ENCODE results near the gene CEBPZ. TPM values are rescaled to one million over a fixed set of nuclear protein-coding genes. Genes with fewer than 3 reads are reported as not detected.
A peak's percentile ranks its signal among the peaks of the same experiment; 100 is the strongest.
"Not testable (repeated sequence)": the region's sequence is repeated elsewhere in the genome, so short reads cannot be mapped to it uniquely, and the experiment has no call there.

CEBPZ gene
- total and polyA plus RNA-seq, 2 donors (not counting 3 experiments of a cell fraction or from before 2014, with no cell fraction given), result 3.6 to 46.9 TPM

- POLR2A ChIA-PET, FAIRE-seq: not testable (repeated sequence)
These were observed 35.5 kb downstream of the CEBPZ start for GRCh38 chr2:37195862-37196319.

GRCh38 chr2:37192551-37192950 lies 38.8 kb downstream of the CEBPZ start:
- no peaks in the 10 kb centered on the region for H4K20me1 ChIP-seq (replicated peaks; ENCODE audit: control insufficient read depth, extremely low read depth, insufficient read depth, low read length)
- TF ChIP-seq POLR2AphosphoS5 (IDR thresholded peaks at IDR 0.05; ENCODE audit: insufficient read depth, low read depth, low read length), result no peak
- TF ChIP-seq FOS (IDR thresholded peaks at IDR 0.05; ENCODE audit: borderline replicate concordance, insufficient read depth, low read length), result no peak
- no peak for TF ChIP-seq JUN (IDR thresholded peaks at IDR 0.05; ENCODE audit: borderline replicate concordance, insufficient read depth, insufficient read length, low read depth)
- no peak for TF ChIP-seq EZH2 (IDR thresholded peaks at IDR 0.05; ENCODE audit: borderline replicate concordance, low read depth, low read length, severe bottlenecking)
- no peak for TF ChIP-seq GATA2 (IDR thresholded peaks at IDR 0.05; ENCODE audit: insufficient read depth, insufficient read length, low read depth, low read length)
- no peak for TF ChIP-seq CTCF (IDR thresholded peaks at IDR 0.05; ENCODE audit: extremely low read depth in 1 of 2, insufficient read depth in 1 of 2, low read depth in 1 of 2, low read length in 2 of 2)
- TF ChIP-seq MAX (IDR thresholded peaks at IDR 0.05; ENCODE audit: insufficient read depth, insufficient read length), result no peak
- no peak for TF ChIP-seq MYC (IDR thresholded peaks at IDR 0.05; ENCODE audit: low read depth, low read length)
- no peak for TF ChIP-seq POLR2A (IDR thresholded peaks at IDR 0.05; ENCODE audit: low read depth, low read length)
- no peak overlapping the region for H3K9ac ChIP-seq (replicated peaks; ENCODE audit: extremely low read depth, insufficient read depth, low read length)
- no peak overlapping the region for H2AFZ ChIP-seq (ENCODE audit: low read depth, low read length)
- dilution Hi-C loops (cut with MboI; ENCODE audit: extremely low pct_ligation_motif_present, low sequenced_read_pairs) (no loop called here), intact Hi-C loops (cut with micrococcal nuclease) (no loop called here)
- H3K27ac ChIP-seq (ENCODE audit: insufficient read depth, low read depth, low read length), result no peak overlapping the region
- H3K36me3 ChIP-seq (ENCODE audit: control insufficient read depth in 2 of 2, extremely low read depth in 1 of 2, insufficient read depth in 2 of 2, low read length in 2 of 2), result no peaks in the 10 kb centered on the region
- no peaks in the 10 kb centered on the region for H3K27me3 ChIP-seq (ENCODE audit: control insufficient read depth in 2 of 2, insufficient read depth in 2 of 2, low read length in 2 of 2)
- ChIA-PET POLR2A (no interaction called here), CTCF (interaction anchor here (1.6 kb wide), 1 partner anchor 9 kb away, joined by 5 read pairs; no protein-coding TSS in a partner anchor)
- H3K9me3 ChIP-seq (replicated peaks; ENCODE audit: control insufficient read depth, insufficient read depth, low read length), result no peaks in the 10 kb centered on the region
- H3K9me1 ChIP-seq (replicated peaks; ENCODE audit: control insufficient read depth, extremely low read depth, insufficient read depth, low read length), result no peaks in the 10 kb centered on the region
- FAIRE-seq (no peak), DNase-seq (ENCODE audit: low read depth, low spot score) (no peak)
- H3K4me1 ChIP-seq (ENCODE audit: control insufficient read depth, extremely low read depth, insufficient read depth, low read length), result peaks cover 12% of the 10 kb centered on the region
- no peak overlapping the region for H3K4me3 ChIP-seq (replicated peaks in 1 of 3; ENCODE audit: insufficient read depth in 1 of 3, low read depth in 1 of 3, low read length in 3 of 3)
- H3K4me2 ChIP-seq (ENCODE audit: insufficient read depth, low read length), result no peak overlapping the region
- peaks cover 8% of the 10 kb centered on the region for H3K79me2 ChIP-seq (ENCODE audit: control insufficient read depth, insufficient read depth, low read length)
- BruUV-seq (replicated peaks), result no TSS peak

More at GRCh38 chr2:37195862-37196319, 35.5 kb downstream of the CEBPZ start:
- CTCF ChIA-PET; H3K36me3 ChIP-seq (ENCODE audit: control insufficient read depth in 2 of 2, extremely low read depth in 1 of 2, insufficient read depth in 2 of 2, low read length in 2 of 2); H3K4me1 ChIP-seq (ENCODE audit: control insufficient read depth, extremely low read depth, insufficient read depth, low read length); dilution Hi-C loops (cut with MboI; ENCODE audit: extremely low pct_ligation_motif_present, low sequenced_read_pairs); H3K9me1 ChIP-seq (replicated peaks; ENCODE audit: control insufficient read depth, extremely low read depth, insufficient read depth, low read length); H3K9ac ChIP-seq (replicated peaks; ENCODE audit: extremely low read depth, insufficient read depth, low read length); H3K27me3 ChIP-seq (ENCODE audit: control insufficient read depth in 2 of 2, insufficient read depth in 2 of 2, low read length in 2 of 2); H4K20me1 ChIP-seq (replicated peaks; ENCODE audit: control insufficient read depth, extremely low read depth, insufficient read depth, low read length); BruUV-seq (replicated peaks); DNase-seq (ENCODE audit: low read depth, low spot score); H3K9me3 ChIP-seq (replicated peaks; ENCODE audit: control insufficient read depth, insufficient read depth, low read length): not testable (repeated sequence)
- H3K27ac ChIP-seq (ENCODE audit: insufficient read depth, low read depth, low read length), result peak overlapping the region; percentile 56
- peak overlapping the region; percentile 91 for H2AFZ ChIP-seq (ENCODE audit: low read depth, low read length)
- peak overlapping the region; percentile 45 to 71 (median 50) for H3K4me3 ChIP-seq (replicated peaks in 1 of 3; ENCODE audit: insufficient read depth in 1 of 3, low read depth in 1 of 3, low read length in 3 of 3)
- H3K4me2 ChIP-seq (ENCODE audit: insufficient read depth, low read length), result peak overlapping the region; percentile 91
- intact Hi-C loops (cut with micrococcal nuclease), result loop anchor here (1.0 to 5.0 kb wide), 3 partner anchors 14 to 39 kb away; partner anchors contain the start of genes CEBPZ, EIF2AK2 and NDUFAF7
- H3K79me2 ChIP-seq (ENCODE audit: control insufficient read depth, insufficient read depth, low read length), result peaks cover 26% of the 10 kb centered on the region
